Measurements from ENCODE around the gene FCHO1. TPM values are rescaled to one million over a fixed set of nuclear protein-coding genes. Genes with fewer than 3 reads are reported as not detected.
A peak's percentile ranks its signal among the peaks of the same experiment; 100 is the strongest.

The FCHO1 gene
- total and polyA plus RNA-seq, 8 donors = 0.43 to 2.5 (median 1.4) TPM

DNA sequence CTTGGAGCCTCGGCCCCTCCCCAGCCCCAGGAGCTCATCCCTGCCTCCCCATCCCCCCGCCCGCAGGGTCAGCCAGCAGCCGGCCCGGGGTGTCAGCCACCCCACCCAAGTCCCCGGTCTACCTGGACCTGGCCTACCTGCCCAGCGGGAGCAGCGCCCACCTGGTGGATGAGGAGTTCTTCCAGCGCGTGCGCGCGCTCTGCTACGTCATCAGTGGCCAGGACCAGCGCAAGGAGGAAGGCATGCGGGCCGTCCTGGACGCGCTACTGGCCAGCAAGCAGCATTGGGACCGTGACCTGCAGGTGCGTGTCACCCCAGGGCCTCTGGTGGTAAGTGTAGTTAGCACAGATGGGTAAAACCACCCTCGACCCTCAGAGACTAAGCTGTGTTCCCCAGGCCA lies 18.1 kb upstream of the FCHO1 start:
- Histone ChIP-seq H3K27ac (no peak overlapping the region), H3K27me3 (no peaks in the 10 kb centered on the region), H3K9me3 (no peaks in the 10 kb centered on the region), H3K4me3 (no peak overlapping the region), H3K4me1 (no peaks in the 10 kb centered on the region), H3K36me3 (peaks cover 0 to 19% (median 0%) of the 10 kb centered on the region in 3 donors)
- ATAC-seq = no peak
- no peak for FAIRE-seq
- DNase-seq = no peak
- intact Hi-C loops (cut with DNase I) = no loop called here
- 95 to 96% methylated on average over 22 of the region's 22 CpGs for WGBS, 2 donors
- TF ChIP-seq, protein P1, sequence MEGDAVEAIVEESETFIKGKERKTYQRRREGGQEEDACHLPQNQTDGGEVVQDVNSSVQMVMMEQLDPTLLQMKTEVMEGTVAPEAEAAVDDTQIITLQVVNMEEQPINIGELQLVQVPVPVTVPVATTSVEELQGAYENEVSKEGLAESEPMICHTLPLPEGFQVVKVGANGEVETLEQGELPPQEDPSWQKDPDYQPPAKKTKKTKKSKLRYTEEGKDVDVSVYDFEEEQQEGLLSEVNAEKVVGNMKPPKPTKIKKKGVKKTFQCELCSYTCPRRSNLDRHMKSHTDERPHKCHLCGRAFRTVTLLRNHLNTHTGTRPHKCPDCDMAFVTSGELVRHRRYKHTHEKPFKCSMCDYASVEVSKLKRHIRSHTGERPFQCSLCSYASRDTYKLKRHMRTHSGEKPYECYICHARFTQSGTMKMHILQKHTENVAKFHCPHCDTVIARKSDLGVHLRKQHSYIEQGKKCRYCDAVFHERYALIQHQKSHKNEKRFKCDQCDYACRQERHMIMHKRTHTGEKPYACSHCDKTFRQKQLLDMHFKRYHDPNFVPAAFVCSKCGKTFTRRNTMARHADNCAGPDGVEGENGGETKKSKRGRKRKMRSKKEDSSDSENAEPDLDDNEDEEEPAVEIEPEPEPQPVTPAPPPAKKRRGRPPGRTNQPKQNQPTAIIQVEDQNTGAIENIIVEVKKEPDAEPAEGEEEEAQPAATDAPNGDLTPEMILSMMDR (IDR thresholded peaks at IDR 0.05) = no peak

DNA sequence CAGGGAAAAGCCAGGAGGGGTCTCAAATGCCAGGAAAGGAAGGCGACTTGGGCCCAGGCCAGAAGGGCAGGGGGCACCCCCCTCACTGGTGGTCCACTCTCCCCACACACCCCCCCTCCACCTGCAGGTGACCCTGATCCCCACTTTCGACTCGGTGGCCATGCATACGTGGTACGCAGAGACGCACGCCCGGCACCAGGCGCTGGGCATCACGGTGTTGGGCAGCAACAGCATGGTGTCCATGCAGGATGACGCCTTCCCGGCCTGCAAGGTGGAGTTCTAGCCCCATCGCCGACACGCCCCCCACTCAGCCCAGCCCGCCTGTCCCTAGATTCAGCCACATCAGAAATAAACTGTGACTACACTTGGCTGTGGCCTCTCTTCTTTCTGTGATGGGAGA lies 17.1 kb upstream of the FCHO1 start:
- Histone ChIP-seq H3K4me3 (no peak overlapping the region), H3K4me1 (no peaks in the 10 kb centered on the region), H3K27me3 (no peaks in the 10 kb centered on the region), H3K36me3 (peaks cover 0 to 15% (median 0%) of the 10 kb centered on the region in 3 donors), H3K27ac (no peak overlapping the region), H3K9me3 (no peaks in the 10 kb centered on the region)
- FAIRE-seq (no peak), ATAC-seq (no peak), DNase-seq (no peak)
- intact Hi-C loops (cut with DNase I) = no loop called here
- WGBS, 2 donors = 94 to 98% methylated on average over 15 to 16 of the region's 16 CpGs
- TF ChIP-seq, protein P1 (IDR thresholded peaks at IDR 0.05) = no peak

DNA sequence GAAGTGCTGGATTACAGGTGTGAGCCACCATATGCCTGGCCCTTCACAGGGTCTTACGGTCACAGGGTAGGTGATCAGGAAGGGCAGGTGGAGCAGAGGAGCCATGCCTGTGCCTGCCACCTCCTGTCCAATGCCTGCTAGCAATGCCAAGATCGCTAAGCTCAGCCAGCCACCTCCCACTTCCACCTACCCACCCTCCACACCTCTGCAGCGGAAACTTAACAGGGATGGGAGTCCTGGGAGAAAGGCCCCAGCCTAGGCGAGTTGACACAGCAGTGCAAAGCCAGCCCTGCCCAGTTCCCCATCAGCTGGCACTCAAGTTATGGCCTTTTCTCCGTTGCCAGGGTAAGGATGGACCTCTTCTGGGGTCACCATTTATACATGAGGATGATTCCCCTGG lies 15.9 kb upstream of the FCHO1 start:
- DNase-seq (no peak), FAIRE-seq (no peak), ATAC-seq (no peak)
- Histone ChIP-seq H3K27me3 (no peaks in the 10 kb centered on the region), H3K4me3 (no peak overlapping the region), H3K36me3 (peaks cover 0 to 15% (median 0%) of the 10 kb centered on the region in 3 donors), H3K27ac (no peak overlapping the region), H3K4me1 (no peaks in the 10 kb centered on the region), H3K9me3 (no peaks in the 10 kb centered on the region)
- intact Hi-C loops (cut with DNase I) = no loop called here
- TF ChIP-seq, protein P1 (IDR thresholded peaks at IDR 0.05) = no peak
- 93 to 95% methylated on average over 5 of the region's 5 CpGs for WGBS, 2 donors

DNA sequence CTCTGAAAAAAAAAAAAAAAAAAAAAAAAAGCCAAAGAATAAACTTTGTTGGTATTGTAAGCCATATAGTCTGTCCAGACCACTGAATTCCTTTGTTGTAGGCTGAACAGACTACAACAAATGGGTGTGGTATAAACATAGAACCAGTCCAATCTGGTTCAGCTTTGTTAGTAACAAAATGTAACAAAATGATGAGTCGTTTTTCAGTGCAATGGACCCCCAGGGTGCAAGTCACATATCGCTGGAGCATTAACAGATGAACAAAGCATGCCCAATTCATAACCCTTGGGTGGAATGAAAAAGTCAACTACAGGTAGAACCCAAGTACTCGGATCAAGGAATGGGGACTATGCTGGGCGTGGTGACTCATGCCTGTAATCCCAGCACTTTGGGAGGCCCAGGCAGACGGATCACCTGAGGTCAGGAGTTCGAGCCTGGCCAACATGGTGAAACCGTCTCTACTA lies 13.6 kb upstream of the FCHO1 start:
- ATAC-seq (no peak), FAIRE-seq (no peak), DNase-seq (no peak)
- TF ChIP-seq, protein P1 (IDR thresholded peaks at IDR 0.05) = no peak
- no peak overlapping the region for H3K27ac ChIP-seq
- 84 to 86% methylated on average over 7 of the region's 7 CpGs for WGBS, 2 donors
- no peaks in the 10 kb centered on the region for H3K9me3 ChIP-seq
- H3K4me3 ChIP-seq = no peak overlapping the region
- H3K36me3 ChIP-seq = peaks cover 0 to 15% (median 0%) of the 10 kb centered on the region in 3 donors
- intact Hi-C loops (cut with DNase I) = no loop called here
- no peaks in the 10 kb centered on the region for H3K4me1 ChIP-seq
- no peaks in the 10 kb centered on the region for H3K27me3 ChIP-seq

DNA sequence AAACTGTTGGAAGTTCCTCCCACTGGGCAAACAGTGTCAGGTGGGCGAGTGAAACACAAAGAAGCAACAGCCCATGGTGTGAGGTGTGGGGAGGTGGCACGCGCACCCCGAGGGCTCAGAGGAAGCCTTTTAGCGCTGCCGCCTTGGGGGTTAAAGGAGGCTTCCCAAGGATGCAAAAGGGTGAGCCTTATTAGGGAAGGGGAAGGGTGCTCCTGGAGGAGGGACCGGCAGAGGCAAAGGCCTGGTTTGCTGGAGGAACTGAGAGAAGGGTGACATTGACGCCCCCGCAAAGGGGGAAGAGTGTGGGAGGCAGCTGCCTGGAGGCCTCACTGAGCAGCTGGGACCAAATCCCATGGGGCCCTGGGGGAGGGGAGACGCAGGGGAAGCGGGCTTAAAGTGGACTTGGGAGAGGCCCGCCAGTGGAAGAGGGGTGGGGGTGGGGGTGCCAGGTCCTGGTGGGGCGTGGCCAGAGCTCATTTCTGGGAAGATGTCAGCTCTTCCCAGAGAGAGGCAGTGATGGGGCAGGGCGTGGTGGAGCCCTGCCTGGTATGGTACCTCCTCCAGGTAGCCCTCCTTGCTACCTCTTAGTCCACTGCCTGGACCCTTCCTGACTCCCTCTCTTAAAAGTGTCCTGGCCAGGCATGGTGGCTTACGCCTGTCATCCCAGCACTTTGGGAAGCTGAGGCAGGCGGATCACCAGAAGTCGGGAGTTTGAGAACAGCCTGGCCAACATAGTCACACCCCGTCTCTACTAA lies 12.0 kb upstream of the FCHO1 start:
- no peak for FAIRE-seq
- H3K4me1 ChIP-seq = no peaks in the 10 kb centered on the region
- WGBS, 2 donors = 77 to 78% methylated on average over 18 of the region's 18 CpGs
- TF ChIP-seq, protein P1 (IDR thresholded peaks at IDR 0.05) = no peak
- intact Hi-C loops (cut with DNase I) = no loop called here
- peak in 2 of 4 donors; percentile 9 to 65 for ATAC-seq
- H3K9me3 ChIP-seq = no peaks in the 10 kb centered on the region
- no peak for DNase-seq
- no peaks in the 10 kb centered on the region for H3K27me3 ChIP-seq
- H3K36me3 ChIP-seq = peaks cover 0 to 3% (median 0%) of the 10 kb centered on the region in 3 donors
- no peak overlapping the region for H3K27ac ChIP-seq
- no peak overlapping the region for H3K4me3 ChIP-seq

Data from pancreas (tissue), 10 donors.